Measurements from ENCODE around the gene ERBB2.
A peak's percentile ranks its signal among the peaks of the same experiment; 100 is the strongest.

Gene ERBB2

DNA sequence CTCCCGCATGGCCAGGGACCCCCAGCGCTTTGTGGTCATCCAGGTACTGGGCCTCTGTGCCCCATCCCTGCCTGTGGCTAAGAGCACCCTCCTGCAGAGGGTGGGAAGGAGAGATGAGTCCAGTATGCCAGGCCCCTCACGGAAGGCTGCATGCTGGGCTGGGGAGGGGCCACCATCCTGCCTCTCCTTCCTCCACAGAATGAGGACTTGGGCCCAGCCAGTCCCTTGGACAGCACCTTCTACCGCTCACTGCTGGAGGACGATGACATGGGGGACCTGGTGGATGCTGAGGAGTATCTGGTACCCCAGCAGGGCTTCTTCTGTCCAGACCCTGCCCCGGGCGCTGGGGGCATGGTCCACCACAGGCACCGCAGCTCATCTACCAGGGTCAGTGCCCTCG, 26.8 kb downstream of the ERBB2 start:
- DNase-seq (ENCODE audit: low spot score), result no peak

DNA sequence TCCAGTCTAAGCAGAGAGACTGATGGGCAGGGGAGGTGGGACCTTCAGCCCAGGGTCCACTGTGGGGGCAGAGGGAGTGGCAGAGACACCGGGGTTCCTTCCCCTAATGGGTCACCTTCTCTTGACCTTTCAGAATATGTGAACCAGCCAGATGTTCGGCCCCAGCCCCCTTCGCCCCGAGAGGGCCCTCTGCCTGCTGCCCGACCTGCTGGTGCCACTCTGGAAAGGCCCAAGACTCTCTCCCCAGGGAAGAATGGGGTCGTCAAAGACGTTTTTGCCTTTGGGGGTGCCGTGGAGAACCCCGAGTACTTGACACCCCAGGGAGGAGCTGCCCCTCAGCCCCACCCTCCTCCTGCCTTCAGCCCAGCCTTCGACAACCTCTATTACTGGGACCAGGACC, 27.7 kb downstream of the ERBB2 start:
- DNase-seq (ENCODE audit: low spot score), result no peak

DNA sequence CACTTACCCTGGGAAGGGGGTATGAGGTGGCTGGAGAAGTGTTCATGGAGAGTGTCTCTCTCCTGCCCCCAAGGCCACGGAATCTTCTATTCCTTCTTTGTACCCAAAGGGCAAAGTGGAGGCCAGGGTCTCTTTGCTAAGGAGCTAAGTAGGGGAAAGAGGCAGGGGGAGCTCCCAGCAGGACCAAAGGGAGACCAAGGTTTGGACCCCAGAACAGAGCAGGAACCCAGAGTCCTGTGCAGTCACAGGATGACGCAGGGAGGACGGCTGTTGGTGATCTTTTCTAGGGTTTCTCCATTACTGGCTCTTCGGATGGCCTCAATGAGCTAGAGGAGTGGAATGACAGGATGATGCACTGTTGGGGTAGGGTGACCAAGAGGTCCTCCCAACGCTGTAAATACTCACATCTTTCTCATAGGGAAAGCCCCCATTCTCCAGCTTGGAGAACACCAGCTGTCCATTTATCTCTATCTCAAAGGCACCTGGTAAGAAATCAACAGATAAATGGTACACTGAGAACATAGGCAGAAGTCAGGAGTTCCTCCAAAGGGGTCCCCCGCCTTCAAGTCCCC, 29.5 kb downstream of the ERBB2 start:
- peak; percentile 15 for DNase-seq (ENCODE audit: low spot score)

DNA sequence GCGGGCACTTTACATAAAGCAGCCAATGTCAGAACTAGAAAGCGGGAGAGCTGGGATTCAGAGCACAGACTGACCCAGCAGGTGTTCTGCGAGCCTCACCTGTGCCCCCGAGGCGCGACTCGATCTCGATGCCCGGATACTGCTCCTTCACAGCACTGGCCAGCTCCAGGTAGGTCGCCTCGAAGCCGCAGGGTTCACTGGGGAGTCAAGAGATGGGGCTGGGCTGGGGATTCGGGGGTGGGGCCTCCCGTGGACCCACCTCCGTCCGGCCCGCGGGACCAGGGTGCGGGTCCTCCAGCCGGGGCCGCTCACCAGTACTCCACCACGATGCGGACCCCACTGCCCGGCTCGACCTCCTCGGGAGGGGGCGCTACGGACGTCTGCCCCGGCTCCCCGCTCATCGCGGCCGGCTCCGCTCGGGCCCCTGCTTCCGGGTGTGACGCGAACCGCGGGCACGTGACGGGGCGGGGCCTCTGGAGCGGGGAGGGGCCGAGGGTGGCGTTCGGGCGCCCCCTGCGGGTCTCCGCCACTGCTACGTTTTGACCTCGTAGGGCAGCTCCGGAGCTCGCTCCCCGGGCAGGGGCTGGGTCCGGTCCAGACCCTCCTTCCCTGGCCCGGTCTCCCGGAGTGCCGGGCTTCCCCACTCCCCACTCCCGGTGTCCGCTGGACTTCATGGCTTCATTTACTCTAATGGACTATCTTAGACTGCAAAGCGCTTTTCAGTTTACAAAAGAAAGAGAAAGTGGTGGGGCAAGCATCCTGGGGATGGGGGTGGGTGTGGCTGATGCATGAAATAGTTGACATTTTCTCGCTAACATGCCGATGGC, 30.4 kb downstream of the ERBB2 start, which contains the start of gene MIEN1:
TSS of gene MIEN1 (minus strand) at position 438 of the 827 bp plus-strand sequence. CDS start at position 401, 37 bp downstream.
- DNase-seq (ENCODE audit: low spot score), result peak; percentile 94

DNA sequence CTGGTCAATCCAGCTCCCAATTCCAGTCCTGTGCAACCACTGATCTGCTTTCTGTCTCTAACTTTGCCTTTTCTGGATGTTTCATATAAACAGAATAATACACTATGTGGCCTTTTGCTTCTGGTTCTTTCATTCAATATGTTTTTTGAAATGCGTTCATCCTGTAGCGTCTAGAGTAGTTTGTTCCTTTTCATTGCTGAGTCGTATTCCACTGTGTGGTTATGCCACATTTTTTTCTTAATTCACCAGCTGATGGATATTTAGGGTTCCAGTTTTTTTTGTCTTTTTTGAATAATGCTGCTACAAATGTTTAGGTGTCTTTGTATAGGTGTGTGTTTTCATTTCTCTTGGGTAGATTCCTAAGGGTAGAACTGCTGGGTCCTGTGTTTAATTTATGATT, 32.7 kb downstream of the ERBB2 start:
- DNase-seq (ENCODE audit: low spot score), result no peak

DNA sequence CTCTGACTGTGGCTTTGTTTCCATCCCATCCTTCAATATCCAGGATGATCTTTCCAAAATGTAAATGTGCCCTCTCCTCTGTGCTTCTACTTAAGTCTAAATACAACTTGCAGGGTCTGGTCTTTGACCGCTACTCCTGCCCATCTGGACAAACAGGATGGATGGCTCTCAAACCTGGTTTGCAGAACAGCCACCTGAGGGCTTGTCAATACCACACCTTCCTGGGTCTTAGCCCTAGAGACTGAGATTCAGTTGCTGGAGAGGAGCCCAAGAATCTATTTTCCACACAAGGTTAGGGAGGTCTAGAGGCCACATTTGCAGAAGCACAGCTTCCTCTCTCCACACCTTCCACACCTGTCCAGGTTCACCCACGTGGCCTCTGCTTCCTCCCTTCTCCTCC, 36.0 kb downstream of the ERBB2 start:
- DNase-seq (ENCODE audit: low spot score), result no peak

DNA sequence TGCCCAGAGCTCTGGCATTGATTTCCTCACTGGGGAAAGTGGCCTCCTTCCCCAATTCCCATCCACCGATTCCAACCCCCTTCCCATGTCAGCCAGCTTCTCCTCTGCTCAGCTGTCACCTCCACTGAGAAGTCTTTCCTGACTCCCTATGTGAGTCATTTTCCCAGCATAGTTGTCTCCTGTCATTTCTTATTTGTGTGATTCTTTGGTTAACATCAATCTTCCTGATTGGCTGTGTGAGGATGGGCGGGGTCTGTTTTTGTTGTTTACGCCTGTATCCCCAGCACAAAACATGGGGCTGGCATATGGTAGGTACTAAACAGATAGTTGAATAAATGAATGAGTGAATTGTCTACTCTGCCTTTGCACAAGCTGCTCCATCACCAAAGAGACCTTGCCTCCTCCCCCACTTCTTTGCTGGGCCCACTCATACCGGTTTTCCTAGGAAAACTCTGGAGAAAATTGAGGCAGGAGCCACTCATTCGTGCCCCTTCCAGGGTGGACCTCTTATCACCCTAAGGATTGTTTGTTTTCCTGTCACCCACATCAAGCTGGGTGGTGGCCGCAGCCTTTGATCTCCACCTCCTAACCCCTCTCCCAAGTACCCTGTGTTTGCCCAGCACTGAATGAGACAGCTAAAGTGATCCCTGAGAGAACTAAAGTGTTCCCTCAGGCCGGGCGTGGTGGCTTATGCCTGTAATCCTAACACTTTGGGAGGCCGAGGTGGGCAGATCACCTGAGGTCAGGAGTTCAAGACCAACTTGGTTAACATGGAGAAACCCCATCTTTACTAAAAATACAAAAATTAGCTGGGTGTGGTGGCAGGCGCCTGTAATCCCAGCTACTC, 36.7 kb downstream of the ERBB2 start:
- no peak for DNase-seq (ENCODE audit: low spot score)

DNA sequence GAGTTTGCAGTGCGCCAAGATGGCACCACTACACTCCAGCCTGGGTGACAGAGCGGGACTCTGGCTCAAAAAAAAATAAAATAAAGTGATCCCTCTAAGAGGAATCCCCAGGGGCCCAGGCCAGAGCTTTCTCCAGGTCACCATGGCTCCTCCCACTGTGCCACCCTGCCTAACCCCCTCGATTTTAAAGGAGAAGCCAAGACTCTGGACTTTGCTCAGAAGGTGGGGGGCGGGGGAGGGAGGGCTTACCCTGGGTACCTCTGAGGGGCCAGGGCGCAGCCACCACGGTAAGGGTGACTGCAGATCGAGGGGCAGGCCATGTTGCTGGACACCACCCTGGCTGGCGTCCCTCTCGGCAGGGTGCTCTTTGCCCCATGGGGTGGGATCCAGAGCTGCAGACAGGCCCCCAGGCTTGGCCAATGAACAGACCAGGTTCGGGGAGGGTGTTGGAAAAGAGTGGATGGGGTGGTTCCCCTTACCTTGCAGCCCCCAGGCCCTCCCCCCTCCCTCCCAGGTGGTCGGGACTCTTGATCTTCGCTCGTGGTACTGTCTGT, 37.4 kb downstream of the ERBB2 start:
- DNase-seq (ENCODE audit: low spot score), result no peak

DNA sequence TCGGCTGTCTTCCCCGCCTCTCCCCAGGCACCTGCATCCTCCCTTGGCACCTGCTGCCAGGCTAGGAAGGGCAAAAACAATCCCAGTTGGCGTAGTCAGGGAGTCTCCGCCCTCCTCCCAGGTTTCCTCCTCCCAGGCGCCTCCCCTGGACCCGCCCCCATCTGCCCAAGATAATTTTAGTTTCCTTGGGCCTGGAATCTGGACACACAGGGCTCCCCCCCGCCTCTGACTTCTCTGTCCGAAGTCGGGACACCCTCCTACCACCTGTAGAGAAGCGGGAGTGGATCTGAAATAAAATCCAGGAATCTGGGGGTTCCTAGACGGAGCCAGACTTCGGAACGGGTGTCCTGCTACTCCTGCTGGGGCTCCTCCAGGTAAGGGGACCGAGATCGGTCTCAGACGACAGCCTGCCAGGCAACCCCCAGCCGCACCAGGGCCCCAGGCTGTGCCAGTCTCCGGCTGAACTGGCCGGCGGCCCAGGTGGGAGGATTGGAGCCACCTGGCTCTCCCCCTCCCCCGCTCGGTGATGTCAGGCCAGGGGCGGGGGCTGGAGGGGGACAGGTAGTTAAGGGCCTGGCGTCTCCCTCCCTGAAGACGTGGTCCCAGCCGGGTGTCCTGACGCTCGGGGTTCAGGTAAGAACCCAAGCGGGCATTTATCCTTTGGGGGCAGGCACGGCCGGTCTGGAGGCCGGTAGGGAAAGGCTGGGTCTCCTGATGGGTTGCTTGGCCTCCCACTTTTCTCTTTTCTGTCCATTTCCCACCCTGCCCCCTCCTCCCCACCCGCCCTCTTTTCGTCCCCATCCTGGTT, 38.1 kb downstream of the ERBB2 start, which contains the start of gene GRB7:
TSS of gene GRB7 (plus strand) at position 179 of the 808 bp plus-strand sequence. CDS start 4,364 bp downstream, outside the sequence.
- no peak for DNase-seq (ENCODE audit: low spot score)

DNA sequence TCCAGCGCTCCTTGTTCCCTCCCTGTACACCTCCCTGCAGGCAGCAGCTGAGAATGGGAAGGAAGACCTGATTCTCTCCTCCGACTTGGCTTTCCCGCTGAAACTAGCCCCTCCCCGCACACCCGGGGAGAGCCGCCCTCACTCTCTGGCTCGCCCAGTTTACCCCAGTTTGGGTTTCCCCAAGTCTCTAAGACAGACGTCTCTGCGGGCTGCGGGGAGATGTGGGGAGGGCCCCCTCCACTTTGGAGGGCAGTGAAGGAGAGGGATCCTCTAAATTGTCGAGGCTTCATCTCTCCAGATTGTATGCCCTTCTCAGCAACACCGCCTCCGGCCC, 38.7 kb downstream of the ERBB2 start:
- no peak for DNase-seq (ENCODE audit: low spot score)

DNA sequence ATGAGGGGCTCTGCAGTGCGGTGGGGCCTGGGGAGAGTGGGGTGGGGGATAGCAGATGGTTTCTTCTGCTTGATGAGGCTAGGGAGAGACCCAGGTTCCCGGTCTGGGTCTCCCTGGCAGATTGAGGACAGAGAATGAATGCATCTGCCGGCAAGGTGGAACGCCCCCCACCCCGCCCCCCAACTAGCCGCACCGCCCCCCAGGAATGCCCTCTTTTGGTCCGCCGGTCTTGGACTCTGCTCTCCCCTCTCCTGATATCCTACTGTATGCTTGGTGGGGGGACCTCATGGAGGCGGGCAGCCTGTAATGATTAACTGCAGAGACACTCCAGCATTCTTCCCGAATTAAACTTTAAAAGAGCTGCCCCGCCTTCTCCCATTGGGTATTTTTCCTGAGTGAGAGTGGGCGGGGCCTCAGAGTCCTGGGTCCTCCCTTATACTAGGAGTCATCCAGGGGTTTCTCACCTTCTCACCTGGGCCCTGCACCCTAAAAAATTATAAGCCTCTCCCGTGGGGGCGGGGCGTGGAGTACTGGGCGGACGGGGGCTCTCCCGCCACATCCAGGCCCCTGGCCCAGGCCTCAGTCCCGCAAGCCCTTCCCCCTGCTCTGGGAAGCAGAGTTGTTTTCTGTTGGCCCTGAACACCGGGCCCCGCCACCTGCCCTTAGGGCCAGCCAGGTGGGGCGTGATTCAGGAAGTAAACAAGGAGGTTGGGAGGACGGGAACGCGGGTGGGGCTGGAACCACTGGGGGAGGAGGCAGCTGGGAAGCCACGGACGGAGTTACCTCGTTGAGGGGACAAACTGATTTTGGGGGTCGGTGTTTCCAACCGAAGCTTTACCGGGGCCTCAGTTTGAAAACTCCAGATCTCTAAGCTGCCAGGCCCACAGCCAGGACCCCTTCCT, 39.4 kb downstream of the ERBB2 start:
- no peak for DNase-seq (ENCODE audit: low spot score)

DNA sequence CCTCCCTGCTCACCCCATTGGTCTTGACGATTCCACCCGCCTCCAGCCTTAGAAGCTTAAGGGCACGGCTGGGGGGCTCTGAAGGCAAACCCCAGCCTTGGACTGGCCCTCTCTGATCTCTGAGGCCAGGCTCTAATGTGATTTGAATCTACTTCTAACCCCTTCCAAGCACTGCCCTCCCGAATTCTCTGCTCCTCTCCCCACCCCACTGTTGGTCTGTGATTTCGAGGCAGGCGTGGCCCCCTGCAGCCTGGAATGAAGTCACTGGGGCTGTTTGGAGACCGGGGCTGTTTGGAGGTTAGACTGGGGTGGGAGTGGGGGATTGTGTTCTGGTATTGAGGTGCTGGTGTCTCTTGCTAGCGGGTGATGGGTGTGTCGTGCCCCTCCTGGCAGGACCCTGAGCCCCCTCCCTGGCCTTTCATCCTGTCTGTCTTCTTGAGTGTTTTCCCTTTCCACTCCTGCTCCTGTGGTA, 40.1 kb downstream of the ERBB2 start:
- DNase-seq (ENCODE audit: low spot score), result no peak

DNA sequence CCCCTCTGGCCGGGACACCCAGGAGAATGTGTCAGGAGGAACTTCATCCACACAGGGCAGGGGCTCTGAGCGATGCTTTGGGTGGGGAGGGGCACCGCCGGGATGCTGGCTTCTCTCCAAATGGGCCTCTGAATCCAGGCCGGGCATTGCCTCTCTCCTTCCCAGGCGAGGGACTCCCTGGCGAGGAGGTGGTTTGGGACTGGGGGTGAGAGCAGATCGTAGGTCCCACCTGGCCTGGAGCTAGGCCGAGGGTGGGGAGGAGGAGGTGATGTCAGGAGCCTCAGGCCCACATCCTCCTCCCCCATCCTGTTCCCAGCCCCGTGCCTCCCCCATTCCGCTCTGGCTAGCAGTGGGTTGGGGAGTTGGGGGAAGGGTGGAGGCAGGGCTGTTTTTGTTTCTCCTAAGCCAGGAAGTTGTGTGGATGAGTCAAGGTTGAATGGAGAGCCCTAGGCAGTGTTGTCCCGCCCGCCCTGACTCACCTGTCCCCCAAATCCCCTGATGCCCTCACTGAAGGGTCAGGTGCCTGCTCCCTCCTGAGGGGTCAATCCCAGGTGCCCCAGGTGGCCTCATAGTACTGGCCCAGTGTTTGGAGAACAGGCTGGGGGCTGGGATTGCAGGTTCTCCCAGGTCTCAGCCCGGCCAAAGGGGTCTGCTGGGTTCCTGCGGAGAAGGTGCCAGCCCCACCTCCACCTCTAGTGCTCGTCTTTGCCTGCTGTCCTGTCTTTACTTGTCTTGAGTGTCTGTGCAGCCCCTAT, 40.7 kb downstream of the ERBB2 start:
- DNase-seq (ENCODE audit: low spot score), result no peak

DNA sequence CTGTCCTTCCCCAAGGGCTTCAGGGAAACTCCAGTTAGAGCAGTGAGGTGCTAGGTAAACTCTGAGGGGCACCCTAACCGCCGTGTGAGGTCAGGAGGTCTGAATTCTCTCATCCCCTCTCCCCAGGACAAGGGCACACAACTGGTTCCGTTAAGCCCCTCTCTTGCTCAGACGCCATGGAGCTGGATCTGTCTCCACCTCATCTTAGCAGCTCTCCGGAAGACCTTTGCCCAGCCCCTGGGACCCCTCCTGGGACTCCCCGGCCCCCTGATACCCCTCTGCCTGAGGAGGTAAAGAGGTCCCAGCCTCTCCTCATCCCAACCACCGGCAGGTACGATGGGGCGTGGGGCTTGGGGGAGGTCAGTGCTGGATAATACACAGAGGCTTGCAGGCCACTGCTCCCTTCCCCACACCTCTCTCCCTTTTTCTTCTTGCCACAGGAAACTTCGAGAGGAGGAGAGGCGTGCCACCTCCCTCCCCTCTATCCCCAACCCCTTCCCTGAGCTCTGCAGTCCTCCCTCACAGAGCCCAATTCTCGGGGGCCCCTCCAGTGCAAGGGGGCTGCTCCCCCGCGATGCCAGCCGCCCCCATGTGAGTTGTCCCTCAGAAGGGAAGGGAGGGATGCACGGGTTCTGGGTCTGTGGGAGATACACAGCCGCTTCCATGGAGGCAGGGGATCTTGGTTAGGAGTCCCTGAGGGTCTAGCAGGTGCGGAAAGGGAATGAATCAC, 42.4 kb downstream of the ERBB2 start:
- no peak for DNase-seq (ENCODE audit: low spot score)

DNA sequence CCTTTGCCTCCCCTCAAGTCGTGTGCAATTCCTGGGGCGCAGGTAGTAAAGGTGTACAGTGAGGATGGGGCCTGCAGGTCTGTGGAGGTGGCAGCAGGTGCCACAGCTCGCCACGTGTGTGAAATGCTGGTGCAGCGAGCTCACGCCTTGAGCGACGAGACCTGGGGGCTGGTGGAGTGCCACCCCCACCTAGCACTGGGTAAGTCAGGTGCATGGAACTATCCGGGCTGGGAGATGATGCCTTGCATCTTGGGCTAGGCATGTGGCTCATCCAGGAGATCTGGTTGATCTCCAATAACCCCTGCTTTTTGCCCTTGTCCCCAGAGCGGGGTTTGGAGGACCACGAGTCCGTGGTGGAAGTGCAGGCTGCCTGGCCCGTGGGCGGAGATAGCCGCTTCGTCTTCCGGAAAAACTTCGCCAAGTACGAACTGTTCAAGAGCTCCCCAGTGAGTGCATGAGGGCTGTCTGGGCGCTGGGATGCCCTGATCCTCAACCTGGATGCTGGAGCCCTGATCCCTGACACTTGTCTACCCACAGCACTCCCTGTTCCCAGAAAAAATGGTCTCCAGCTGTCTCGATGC, 43.1 kb downstream of the ERBB2 start:
- DNase-seq (ENCODE audit: low spot score), result no peak

DNA sequence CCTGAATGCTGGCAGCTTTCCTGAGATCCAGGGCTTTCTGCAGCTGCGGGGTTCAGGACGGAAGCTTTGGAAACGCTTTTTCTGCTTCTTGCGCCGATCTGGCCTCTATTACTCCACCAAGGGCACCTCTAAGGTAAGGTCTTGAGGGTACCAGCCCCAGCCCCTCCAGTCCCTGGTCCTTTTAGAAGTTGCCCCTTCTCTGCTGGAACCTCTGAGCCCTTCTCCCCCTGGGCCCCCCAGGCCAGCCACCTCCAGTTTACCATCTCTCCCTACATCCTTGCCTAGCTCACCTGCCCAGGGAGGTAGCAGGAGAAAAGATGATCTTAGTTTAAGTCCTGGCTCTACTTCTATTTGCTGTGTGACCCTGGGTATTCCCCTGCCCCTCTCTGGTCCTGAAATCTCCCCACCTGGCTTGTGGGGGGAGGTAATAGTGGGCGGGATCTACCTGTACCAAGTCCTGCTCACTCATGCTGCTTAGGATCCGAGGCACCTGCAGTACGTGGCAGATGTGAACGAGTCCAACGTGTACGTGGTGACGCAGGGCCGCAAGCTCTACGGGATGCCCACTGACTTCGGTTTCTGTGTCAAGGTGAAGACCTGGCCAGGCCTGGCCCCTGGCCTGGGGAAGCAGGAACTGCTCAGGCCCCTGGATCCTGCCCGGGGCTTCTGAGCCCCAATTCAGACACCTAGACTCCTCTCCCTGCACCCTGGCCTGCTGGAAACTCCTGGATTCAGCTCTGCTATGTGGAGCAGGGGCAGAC, 44.4 kb downstream of the ERBB2 start:
- DNase-seq (ENCODE audit: low spot score), result no peak

DNA sequence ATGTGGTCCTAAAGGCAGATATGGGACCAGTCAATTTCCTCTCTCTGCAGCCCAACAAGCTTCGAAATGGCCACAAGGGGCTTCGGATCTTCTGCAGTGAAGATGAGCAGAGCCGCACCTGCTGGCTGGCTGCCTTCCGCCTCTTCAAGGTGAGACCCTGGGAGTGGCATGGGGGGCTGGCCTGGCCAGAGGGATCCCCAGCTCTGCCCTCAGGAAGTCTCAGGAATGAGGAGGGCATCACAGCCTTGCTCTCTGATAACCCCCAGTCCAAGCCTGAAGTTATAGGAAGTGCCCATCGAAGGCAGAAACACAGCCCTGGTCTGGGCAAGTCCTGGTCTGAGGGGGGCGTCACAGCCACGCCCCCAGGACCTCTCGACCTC, 45.0 kb downstream of the ERBB2 start:
- no peak for DNase-seq (ENCODE audit: low spot score)

All from hematopoietic multipotent progenitor cell treated with erythropoietin and hydrocortisone succinate and interleukin-3 and kit ligand, for 17 days (in vitro differentiated cells).